ENCODE data around the gene TLCD3A. TPM values are rescaled to one million over a fixed set of nuclear protein-coding genes. Genes with fewer than 3 reads are reported as not detected.

The TLCD3A gene
- total RNA-seq, 1 donor from 2014 or later = 12.9 TPM

DNA sequence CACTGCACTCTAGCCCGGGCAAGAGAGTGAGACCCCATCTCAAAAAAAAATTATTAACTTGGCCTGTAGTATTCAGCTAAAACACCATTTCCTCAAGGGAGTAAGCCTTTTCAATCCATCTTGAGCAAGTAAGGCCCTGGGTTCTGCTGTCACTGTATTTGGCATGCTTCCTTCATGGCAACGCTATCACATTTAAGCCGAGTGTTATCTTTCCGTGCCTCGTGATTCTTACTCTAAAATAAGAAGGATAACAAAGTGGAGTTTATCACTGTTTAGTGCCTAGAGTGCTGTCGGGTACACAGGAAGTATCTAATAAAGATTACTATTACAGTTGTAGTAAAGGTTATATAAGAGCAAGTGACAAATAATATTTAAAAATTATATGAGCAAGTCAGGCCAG, 26.5 kb upstream of the TLCD3A start:
- intact Hi-C loops (cut with micrococcal nuclease) = no loop called here

DNA sequence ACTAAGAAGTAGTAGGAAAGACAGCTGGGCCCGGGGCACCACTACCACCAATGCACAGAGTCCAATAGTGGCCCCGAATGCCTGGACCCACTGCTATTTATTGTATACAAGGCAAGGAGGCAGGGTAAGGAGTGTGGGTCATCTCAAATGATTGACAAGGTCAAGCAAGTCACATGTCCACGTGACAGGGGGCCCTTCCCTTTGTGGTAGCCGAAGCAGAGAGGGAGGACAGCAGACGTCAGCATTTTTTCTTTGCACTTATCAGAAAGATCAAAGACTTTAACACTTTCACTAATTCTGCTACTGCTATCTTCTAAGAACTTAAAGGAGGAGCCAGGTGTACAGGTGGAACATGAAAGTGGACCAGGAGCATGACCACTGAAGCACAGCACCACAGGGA, 24.3 kb upstream of the TLCD3A start:
- intact Hi-C loops (cut with micrococcal nuclease) = no loop called here

DNA sequence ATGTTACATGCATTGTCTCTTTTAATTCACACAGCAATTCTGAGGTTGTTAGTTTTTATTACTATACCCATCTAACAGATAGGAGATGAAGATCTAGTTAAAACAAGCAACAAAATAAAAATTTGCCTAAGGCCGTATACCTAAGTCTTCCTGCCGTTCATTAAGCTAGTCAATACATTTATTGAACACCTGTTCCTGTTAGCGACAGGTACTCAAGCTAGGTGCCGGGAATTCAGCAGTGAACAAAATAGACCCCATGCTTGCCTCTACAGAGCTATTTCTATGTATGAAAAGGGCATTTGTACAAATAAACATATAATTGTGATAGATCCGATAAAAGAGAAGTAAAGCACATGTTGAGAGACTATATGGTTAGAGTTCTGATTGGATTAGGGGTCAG, 14.3 kb upstream of the TLCD3A start:
- intact Hi-C loops (cut with micrococcal nuclease) = no loop called here

DNA sequence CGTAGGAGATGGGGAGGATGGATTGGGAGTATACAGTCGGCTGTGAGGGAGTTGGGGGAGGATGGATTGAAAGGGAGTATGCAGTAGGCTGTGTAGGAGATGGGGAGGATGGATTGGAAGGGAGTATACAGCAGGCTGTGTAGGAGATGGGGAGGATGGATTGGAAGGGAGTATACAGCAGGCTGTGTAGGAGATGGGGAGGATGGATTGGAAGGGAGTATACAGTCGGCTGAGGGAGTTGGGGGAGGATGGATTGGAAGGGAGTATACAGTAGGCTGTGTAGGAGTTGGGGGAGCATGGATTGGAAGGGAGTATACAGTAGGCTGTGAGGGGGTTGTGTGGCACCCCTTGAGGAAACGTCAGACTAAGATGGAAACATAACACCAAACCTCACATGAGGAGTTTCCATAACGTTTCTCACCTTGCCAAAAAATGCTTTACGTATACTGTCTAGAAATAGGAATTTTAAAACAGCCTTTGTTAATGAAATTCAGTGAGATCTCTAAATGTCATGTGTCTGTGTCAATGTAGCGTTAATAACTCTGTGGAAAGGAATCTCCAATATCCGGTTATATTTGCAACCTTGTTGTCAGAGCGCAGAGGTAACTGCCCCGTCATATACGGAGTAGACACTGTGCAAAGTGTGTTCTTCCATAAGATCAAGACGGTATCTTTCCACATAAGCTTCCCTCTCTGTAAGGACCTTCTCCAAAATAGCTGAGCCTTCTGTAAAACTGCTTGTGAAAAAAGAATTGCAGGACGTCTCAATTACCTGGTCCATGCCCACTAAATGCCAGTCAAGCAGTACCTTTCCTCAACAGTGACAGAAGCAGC, 11.5 kb upstream of the TLCD3A start:
- intact Hi-C loops (cut with micrococcal nuclease) = no loop called here

DNA sequence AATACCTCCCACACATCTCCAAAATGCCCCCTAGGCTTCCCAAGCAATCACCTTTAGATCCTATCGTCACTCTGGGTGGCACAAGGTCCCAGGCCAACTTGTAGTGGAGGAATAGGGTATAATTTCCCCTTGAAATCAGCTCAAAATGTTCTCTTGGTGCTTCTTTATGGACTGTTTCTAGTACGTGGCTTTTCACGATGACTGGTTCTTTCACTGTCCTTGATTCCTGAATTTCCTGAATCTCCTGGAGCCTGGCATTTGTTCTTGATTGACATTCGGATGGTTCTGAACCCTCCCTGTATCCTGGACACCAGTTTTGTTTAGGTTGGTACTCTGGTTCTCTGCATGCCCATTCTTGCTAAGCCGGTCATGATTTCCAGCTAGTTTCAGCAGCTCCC, 10.9 kb upstream of the TLCD3A start:
- intact Hi-C loops (cut with micrococcal nuclease) = no loop called here

- intact Hi-C loops (cut with micrococcal nuclease) = no loop called here
Measured at GRCh38 chr17:725084-725483, 7.3 kb upstream of the TLCD3A start.

DNA sequence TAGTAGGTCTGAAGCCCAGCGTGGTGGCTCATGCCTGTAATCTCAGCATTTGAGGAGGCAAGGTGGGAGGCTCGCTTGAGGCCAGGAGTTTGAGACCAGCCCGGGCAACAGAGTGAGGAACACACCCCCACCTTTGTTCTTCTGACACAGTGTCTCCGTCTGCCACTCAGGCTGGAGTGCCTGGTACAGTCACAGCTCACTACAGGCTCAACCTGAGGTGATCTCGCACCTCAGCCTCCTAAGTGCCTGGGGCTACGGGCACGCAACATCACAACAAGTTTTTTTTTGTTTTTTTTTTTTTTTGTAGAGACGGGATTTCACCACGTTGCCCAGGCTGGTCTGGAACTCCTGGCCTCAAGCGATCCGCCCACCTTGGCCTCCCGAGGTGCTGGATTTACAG, 6.7 kb upstream of the TLCD3A start:
- intact Hi-C loops (cut with micrococcal nuclease) = no loop called here

DNA sequence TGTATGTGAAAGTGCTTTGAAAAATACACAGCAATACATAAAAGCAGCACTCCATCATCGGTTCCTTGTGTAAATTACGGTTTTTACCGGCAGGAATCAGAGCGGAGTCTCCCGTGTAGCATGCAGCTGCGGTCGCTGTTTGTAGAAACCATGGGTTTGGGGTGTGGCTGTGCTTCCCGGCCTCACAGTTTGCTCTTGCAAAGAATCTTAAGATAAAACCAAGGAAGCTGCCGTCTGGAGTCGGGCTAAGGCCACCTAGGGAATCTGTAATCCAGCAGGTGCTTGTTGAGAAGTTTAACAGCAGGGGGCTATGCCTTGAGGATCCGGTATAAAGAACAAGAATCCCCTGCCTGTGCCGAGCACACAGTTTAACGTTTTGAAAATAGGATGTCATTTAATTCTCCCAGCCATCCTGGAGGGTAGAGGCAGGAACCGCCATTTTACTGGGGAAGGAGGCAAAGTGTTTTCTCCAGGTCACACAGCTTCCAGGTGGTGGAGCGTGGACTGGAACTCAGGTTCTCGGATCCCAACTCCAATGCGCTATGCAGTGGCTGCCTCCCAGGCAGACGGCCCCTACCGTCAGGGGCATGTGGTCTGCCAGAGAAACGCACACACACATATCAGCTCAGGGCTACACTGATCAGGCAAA, 6.0 kb upstream of the TLCD3A start:
- intact Hi-C loops (cut with micrococcal nuclease) = no loop called here

DNA sequence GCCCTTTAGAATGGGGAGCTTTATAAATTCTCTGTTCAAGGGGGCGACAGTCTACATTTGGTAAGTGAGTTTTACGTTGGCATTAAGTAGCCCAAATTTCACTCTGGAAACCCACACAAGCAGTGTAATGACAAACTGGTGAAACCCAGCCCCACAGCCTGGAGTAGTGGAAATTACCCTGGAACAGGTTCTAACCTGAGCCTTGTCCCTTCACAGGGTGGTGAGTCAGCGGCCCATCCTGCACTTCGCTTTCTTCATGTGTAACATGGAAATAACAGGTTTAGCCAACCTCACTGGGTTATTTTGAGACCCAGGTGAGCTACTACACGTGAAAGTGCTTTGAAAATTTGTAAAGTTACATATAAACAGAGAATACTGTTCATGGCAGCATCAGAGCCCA, 3.5 kb upstream of the TLCD3A start:
- intact Hi-C loops (cut with micrococcal nuclease) = no loop called here

- intact Hi-C loops (cut with micrococcal nuclease) = loop anchor here (2.0 kb wide), 1 partner anchor 17 kb away; the partner anchor contains the start of gene VPS53
Measured at GRCh38 chr17:731644-732066, 741 bp upstream of the TLCD3A start.

DNA sequence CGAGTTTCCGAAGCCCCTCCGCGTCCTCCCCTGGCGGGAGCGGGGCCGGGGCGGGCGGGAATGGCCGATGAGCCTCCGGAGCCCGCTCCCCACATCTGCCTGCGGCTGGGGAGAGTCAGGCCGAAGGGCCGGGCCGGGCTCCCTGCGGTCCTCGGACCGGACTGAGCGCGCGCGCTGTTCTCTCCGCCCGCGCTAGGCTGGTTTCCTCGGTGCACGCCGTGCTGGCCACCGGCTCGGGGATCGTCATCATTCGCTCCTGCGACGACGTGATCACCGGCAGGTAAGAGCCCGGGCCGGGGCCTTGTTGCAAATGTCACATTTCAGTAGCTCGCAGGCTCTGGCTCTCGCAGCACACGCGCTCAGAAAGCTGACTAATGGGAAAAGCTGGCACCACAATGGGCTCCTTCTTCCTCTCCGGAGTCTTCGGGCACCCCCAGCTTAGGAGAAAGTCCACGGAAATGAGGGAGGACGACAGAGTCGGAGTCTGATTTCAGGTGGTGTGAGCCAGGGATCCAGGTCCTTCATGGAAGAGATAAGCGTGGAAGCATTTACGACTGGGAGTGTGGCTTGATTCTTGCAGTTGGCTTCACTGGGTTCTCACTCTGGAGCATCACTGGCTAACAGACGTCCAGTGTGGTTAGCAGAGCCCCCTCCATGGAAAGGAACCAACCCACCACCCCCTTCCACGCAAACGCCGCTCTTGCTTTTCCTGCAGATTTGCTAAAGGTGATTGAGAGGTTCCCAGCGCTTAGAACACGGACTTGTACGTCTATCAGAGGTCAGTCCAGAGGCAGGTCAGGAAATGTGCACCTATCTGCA, 715 bp downstream of the TLCD3A start:
- intact Hi-C loops (cut with micrococcal nuclease) = loop anchor here (2.0 kb wide), 1 partner anchor 18 kb away; the partner anchor contains the start of gene VPS53

- intact Hi-C loops (cut with micrococcal nuclease) = loop anchor here (2.0 kb wide), 2 partner anchors 19 kb away; partner anchors contain the start of genes GEMIN4 and VPS53
Measured at GRCh38 chr17:733743-734142, 1.3 kb downstream of the TLCD3A start.

- intact Hi-C loops (cut with micrococcal nuclease) = no loop called here
Measured at GRCh38 chr17:737561-738113, 5.2 kb downstream of the TLCD3A start.

DNA sequence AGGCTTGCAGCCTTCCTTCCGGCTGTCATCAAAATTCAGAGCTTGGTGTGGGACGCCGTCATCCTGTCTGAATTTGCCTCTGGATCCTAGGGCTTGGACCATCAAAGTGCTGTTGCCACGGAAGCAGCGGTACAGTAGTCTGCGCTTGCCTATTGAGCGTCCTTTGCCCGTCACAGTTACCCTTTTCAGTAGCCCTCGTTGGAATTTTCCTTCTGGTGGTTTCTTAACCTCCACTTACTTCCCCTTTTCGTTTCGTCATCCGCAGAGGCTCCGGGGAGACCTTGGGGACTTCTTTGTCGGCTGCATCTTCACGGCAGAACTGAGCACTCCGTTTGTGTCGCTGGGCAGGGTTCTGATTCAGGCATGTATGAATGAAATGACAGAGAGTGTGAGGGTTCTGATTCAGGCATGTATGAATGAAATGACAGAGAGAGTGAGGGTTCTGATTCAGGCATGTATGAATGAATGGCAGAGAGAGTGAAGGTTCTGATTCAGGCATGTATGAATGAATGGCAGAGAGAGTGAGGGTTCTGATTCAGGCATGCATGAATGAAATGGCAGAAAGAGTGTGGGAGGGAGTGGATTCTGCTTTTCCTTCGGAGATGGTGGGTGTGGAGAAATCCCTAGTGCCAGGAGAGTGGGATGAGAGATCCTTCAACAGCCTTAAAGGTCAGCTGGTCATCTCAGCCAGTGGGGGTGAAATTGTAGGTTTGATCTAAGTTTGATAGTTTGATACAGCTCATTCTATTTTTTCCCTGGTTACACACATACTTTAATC, 8.0 kb downstream of the TLCD3A start:
- intact Hi-C loops (cut with micrococcal nuclease) = no loop called here

DNA sequence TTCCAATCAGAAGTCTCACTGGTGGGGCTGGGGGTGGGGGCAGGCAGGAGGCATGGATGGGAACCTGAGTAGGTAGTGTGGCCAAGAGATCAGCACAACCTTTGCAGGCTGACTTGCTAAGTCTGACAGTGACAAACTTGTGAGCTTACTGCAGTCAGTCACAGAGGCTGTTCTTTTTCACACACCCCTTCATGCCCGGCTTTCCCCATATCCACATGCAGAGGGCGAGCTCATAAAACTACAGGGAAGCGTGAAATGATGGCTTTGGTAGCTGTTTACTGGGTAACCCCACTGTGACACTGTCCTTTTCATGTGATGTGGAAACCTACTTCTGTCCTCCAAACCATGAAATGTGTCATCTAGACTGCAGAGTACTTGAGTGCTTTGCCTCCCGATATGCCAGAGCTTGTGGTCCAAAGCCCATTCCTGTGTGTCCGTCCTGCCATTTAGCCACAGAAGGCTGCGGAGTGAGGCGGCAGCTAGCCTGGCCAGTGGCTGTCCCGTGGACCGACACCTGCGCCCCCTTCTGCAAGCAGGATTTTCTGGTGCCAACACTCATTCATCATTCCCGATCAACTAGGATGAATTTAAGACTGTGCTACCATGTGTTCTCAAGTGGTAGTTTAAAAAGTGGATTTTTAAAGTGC, 9.9 kb downstream of the TLCD3A start:
- intact Hi-C loops (cut with micrococcal nuclease) = no loop called here

DNA sequence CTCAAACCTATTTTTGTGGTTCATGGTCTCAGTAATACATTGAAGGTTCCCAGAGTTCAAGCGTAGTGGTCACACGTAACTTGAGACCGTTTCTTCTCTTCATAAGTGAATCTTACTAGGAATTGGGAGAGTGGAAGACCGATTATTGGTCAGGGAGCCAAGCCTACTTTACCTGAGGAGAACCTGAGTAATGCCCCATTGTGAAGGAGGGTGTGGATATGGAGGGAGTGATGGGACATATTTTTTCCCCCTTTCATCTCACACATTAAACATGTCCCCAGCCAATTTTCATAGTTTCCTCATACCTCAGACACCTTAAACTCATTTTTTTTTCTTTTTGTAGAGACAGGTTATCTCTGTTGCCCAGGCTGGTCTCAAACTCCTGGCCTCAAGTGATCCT, 10.7 kb downstream of the TLCD3A start:
- intact Hi-C loops (cut with micrococcal nuclease) = no loop called here

DNA sequence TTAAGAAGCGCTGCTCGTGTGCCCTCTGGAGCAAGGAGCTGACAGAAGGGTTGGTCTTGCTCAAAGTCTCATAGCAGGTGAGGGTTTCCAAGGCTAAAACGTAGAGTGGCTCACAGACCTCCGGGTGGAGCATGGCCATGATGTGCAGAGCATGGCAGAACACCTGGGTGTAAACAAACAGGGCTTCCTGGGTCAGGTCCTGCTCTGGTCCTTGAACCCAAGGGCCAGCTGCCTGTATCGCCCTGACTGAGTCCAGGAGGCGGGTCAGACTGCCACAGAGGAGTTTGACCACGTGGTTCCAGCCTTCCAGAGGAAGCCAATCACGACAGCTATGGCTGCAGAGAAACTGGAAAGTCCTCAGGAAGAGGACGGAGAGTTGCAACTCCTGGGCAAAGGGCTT, 12.5 kb downstream of the TLCD3A start:
- intact Hi-C loops (cut with micrococcal nuclease) = no loop called here

DNA sequence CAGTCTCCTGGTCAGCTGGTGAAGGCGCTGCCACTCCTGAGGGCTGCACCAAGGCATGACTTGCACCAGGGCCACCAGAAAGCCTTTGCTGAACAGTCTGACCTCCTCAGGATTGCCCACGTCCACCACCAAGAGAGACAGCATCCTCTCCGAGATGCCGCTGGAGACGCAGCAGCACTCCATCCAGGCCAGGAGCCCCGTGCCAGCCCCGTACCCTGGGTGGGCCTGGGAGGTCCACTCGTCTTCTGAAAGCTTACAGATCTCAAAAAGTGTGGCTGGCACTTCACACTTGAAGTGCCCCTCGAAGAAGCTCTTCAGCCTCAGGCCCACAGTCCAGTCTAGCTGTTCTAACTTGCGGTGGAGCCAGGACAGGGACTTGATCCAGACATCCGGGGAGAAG, 13.0 kb downstream of the TLCD3A start:
- intact Hi-C loops (cut with micrococcal nuclease) = no loop called here

DNA sequence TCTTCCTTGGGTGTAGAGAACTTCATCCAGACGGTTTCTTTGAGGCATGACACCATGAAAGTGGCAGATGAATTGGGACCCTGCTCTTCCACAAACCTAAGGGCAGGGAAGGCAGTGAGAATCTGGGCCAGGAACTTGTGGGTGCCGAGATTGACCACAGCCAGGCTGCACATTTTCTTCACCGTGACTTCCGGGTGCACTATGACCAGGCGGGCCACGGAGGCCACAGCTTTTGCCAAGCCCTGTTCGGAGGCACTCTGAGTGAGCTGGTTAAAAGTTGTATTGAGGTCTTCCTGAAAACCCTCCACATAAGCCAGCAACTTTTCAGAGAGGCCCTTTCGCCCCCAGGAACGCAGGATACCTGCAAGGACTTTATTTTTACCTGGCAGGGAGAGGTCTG, 13.8 kb downstream of the TLCD3A start:
- intact Hi-C loops (cut with micrococcal nuclease) = no loop called here
